BJ (cell line): ENCODE results near the gene GHDC. TPM values are rescaled to one million over a fixed set of nuclear protein-coding genes. Genes with fewer than 3 reads are reported as not detected.
"Not testable (repeated sequence)": the region's sequence is repeated elsewhere in the genome, so short reads cannot be mapped to it uniquely, and the experiment has no call there.

Experiments used
- CTCF ChIA-PET: fragments of 350-600 bp; formaldehyde crosslinking; extraction: SDS; loops from one replicate; lab custom pipeline; 2021; ENCODE audit warnings: antibody characterized with exemption, inconsistent platforms; lab: Yijun Ruan, JAX
- POLR2A ChIA-PET: fragments of 300-600 bp; sonication (Branson Sonifier 250); formaldehyde crosslinking; extraction: SDS; loops from one replicate; lab custom pipeline; 2021; ENCODE audit warnings: antibody characterized with exemption; lab: Charles Lee
- DNase-seq: peaks from one replicate; pipeline ENCODE4 v3.0.0-alpha.2; 2011; ENCODE audit warnings: low read depth
- H3K27me3 ChIP-seq: 2 replicates; pipeline ENCODE4 v1.6.0; 2011; ENCODE audit warnings: low read length; ENCODE audit not compliant: control insufficient read depth, insufficient read depth
- H3K36me3 ChIP-seq: 2 replicates; pipeline ENCODE4 v1.5.1; 2011; ENCODE audit warnings: low read length; ENCODE audit not compliant: control insufficient read depth, insufficient read depth
- H3K4me3 ChIP-seq: 2 replicates; pipeline ENCODE4 v1.5.1; 2011; ENCODE audit warnings: low read depth, mild to moderate bottlenecking, control low read depth, low read length
- CTCF ChIP-seq: IDR thresholded peaks from 2 replicates; pipeline ENCODE4 v1.5.1; 2011; ENCODE audit warnings: low read depth, mild to moderate bottlenecking, control low read depth, inconsistent platforms, low read length, moderate library complexity; ENCODE audit not compliant: insufficient read depth
- polyA plus RNA-seq: library from polyadenylated mRNA; depleted of rRNA; stranded (reverse); fragments of >200 nt; gene quantifications from 2 replicates; pipeline ENCODE4 v1.2.3, GENCODE V29; 2011; rRNA removed

GHDC gene
- polyA plus RNA-seq, 1 experiment, result 16.5 TPM

GRCh38 chr17:42146911-42147607 lies 47.2 kb downstream of the GHDC start:
- POLR2A ChIA-PET, result no interaction called here
- H3K36me3 ChIP-seq, result peaks cover 7% of the 10 kb centered on the region; the same call in 1 of the 2 replicates
- no peak for DNase-seq
- H3K27me3 ChIP-seq, result no peaks in the 10 kb centered on the region
- CTCF ChIA-PET, result no interaction called here
- no peak overlapping the region for H3K4me3 ChIP-seq
- TF ChIP-seq CTCF, result no peak

DNA sequence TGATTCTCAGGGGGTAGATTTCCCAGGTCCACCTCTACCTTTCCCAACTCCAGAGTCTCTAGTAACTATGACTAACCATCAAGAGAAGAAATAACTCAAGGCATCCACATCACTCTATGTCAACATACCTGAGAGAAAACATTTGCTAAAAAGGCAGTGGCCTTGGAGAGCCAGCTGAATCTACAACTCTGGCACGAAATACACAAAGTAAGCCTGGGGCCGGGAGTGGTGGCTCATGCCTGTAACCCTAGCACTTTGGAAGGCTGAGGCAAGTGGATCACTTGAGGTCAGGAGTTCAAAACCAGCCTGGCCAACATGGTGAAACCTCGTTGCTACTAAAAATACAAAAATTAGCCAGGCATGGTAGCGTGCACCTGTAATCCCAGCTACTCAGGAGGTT lies 51.2 kb downstream of the GHDC start:
- H3K27me3 ChIP-seq, H3K4me3 ChIP-seq, DNase-seq, H3K36me3 ChIP-seq: not testable (repeated sequence)
- ChIA-PET POLR2A (interaction anchor here (0.6 to 1.0 kb wide), 2 partner anchors 9 to 130 kb away, joined by 3 read pairs; no protein-coding TSS in a partner anchor), CTCF (interaction anchor here (1.3 kb wide), 1 partner anchor 10 kb away, joined by 5 read pairs; no protein-coding TSS in a partner anchor)

DNA sequence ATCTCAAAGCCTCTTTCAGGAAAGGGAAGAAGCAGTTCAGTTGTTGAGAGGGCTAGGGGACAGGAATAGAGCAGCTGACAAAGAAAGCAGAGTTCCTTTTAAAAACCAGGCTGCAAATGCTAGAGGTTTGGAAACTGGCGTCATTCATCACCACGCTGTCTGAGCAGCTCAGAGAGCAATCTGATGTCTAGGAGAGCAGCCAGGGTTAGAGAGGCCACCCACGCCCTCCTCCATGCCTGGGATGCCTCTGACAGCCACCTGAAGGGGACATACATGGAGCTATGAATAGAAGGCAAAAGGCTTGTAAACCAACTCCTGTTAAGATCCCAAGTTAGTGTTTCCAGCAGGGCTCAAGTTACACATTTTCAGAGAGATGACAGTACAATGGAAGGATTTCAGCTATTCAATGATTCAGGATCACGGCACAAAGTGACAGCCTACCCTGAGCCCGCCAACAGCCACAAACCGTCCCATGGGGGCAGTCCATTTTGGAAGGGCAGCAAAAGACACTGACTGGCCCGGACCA lies 51.9 kb downstream of the GHDC start:
- Histone ChIP-seq H3K27me3 (no peaks in the 10 kb centered on the region), H3K36me3 (peaks cover 6% of the 10 kb centered on the region; the same call in 1 of the 2 replicates), H3K4me3 (no peak overlapping the region)
- POLR2A ChIA-PET, result interaction anchor here (0.6 to 1.0 kb wide), 2 partner anchors 8 to 129 kb away, joined by 3 read pairs; no protein-coding TSS in a partner anchor
- CTCF ChIA-PET, result interaction anchor here (1.3 kb wide), 1 partner anchor 10 kb away, joined by 5 read pairs; no protein-coding TSS in a partner anchor
- peak; percentile 76 for DNase-seq
- TF ChIP-seq CTCF, result no peak

- DNase-seq, result no peak
- H3K27me3 ChIP-seq, result no peaks in the 10 kb centered on the region
- ChIA-PET CTCF (no interaction called here), POLR2A (no interaction called here)
- H3K4me3 ChIP-seq, result no peak overlapping the region
- peaks cover 3% of the 10 kb centered on the region; the same call in 1 of the 2 replicates for H3K36me3 ChIP-seq
- no peak for TF ChIP-seq CTCF
Observed at GRCh38 chr17:42141382-42141781, 52.9 kb downstream of the GHDC start.

DNA sequence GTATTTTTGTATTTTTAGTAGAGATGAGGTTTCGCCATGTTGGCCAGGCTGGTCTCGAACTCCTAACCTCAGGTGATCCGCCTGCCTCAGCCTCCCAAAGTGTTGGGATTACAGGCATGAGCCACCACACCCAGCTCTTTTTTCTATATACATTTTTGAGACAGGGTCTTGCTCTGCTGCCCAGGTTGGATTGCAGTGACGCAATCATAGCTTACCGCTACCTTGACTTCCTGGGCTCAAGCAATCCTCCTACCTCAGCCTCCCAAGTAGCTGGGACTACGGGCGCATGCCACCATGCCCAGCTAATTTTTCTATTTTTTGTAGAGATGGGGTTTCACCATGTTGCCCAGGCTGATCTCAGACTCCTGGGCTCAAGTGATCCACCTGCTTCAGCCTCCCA lies 53.6 kb downstream of the GHDC start:
- POLR2A ChIA-PET, H3K27me3 ChIP-seq, H3K4me3 ChIP-seq, CTCF ChIA-PET, H3K36me3 ChIP-seq, DNase-seq: not testable (repeated sequence)

Other genes starting within 250 kb of the GHDC start
- 53.5 and 66.2 TPM in 2 replicates for gene CNP, start 227.7 kb downstream of the GHDC start, polyA plus RNA-seq
- 41.1 and 46.9 TPM in 2 replicates for gene DNAJC7, start 177.1 kb downstream of the GHDC start, polyA plus RNA-seq
- gene NKIRAS2, start 174.4 kb downstream of the GHDC start, polyA plus RNA-seq, result 55.9 and 81.4 TPM in 2 replicates
- 0.07 and 0.11 TPM in 2 replicates for gene C17orf113, start 143.9 kb downstream of the GHDC start, polyA plus RNA-seq
- 0.04 TPM in 1 of 2 replicates, not detected in the other for gene ZNF385C, start 96.0 kb downstream of the GHDC start, polyA plus RNA-seq
- gene DHX58, start 81.8 kb downstream of the GHDC start, polyA plus RNA-seq, result 11.6 and 18.0 TPM in 2 replicates
- 18.2 and 25.2 TPM in 2 replicates for gene KAT2A, start 73.1 kb downstream of the GHDC start, polyA plus RNA-seq
- gene HSPB9, start 71.7 kb downstream of the GHDC start, polyA plus RNA-seq, result not detected in 2 replicates
- gene RAB5C, start 39.5 kb downstream of the GHDC start, polyA plus RNA-seq, result 179 and 239 TPM in 2 replicates
- 0.02 and 0.07 TPM in 2 replicates for gene KCNH4, start 13.4 kb downstream of the GHDC start, polyA plus RNA-seq
- not detected in 2 replicates for gene HCRT, start 9.0 kb downstream of the GHDC start, polyA plus RNA-seq
- 29.8 and 37.2 TPM in 2 replicates for gene STAT5B, start 81.9 kb upstream of the GHDC start, polyA plus RNA-seq
- gene STAT5A, start 94.0 kb upstream of the GHDC start, polyA plus RNA-seq, result 6.2 and 17.2 TPM in 2 replicates
- 62.0 and 74.4 TPM in 2 replicates for gene STAT3, start 193.9 kb upstream of the GHDC start, polyA plus RNA-seq
- 607 and 734 TPM in 2 replicates for gene CAVIN1, start 228.8 kb upstream of the GHDC start, polyA plus RNA-seq